GM18505 (cell line): ENCODE results near the gene SHH.

Experiments used
- ATAC-seq: cut with Tn5 transposase; IDR thresholded peaks from one replicate; pipeline ENCODE4 v1.9.1; 2021; ENCODE audit not compliant: unreplicated experiment
- POLR2A ChIP-seq: IDR thresholded peaks from 4 replicates; pipeline ENCODE4 v1.6.1; 2011; ENCODE audit warnings: borderline replicate concordance; ENCODE audit not compliant: insufficient read depth, insufficient read length; ENCODE audit errors: extremely low read depth

Gene SHH

GRCh38 chr7:155762036-155762435 lies 50.2 kb downstream of the SHH start:
- ATAC-seq: no peak
- TF ChIP-seq POLR2A: no peak

DNA sequence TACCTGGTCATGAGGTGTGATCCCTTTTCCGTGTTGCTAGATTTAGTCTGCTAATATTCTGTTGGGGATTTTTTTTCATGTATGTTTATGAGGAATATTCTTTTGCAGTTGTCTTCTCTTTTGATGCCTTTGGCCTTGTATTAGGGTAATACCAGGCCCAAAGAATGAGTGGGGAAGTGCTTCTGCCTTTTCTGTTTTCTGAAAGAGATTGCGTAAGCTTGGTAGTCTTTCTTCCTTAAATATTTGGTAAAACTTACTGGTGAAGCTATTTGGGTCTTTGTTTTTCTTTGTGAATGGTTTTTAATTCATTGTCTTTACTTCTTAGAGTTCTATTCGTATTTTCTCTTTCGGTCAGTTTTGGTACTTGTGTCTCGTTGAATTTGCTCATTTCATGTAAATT lies 51.1 kb downstream of the SHH start:
- no peak for ATAC-seq

GRCh38 chr7:155759740-155760430 lies 52.4 kb downstream of the SHH start:
- no peak for TF ChIP-seq POLR2A
- no peak for ATAC-seq

More for the DNA sequence above, 51.1 kb downstream of the SHH start:
- TF ChIP-seq POLR2A: no peak

- TF ChIP-seq POLR2A: no peak
- ATAC-seq: no peak
These were observed 53.9 kb downstream of the SHH start for GRCh38 chr7:155758348-155758747.

DNA sequence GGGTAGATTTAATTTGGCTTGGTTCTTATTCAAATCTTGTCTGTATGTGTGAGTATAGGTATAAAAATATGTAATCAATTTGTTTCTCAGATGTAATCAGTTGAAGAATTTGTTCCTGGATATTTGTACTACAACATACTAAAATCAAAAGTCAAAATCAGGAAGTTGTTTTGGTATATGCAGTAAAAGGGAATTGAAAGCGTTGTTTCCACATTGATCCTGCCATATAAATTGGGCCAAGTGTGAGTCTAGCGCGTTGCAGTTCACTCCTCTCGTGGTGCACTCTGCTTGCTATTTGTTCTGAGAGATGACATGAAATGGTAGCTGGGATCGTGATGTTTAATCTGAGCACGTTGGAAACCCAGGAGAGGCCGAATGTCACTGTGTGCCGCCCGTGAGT lies 55.9 kb downstream of the SHH start:
- ATAC-seq: no peak
- peak; percentile 34 for TF ChIP-seq POLR2A

DNA sequence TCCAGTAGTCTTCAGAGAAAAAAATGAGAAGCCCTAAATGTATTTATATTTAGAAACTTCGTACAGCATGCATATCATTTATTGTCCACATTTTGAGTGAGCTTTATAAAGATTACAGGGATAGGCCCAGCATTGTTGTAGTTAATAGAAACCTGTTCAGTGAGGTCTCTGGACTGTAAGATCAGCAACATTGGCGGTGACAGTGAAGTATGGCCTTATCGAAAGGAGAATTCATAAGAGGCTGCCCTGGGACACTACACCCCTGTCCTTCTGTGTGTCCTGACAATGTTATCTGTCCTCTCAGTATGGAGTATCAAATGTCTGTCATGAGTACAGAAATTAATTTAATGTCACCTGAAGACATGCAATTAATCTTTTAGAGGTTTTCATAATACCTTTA lies 57.2 kb downstream of the SHH start:
- TF ChIP-seq POLR2A: no peak
- no peak for ATAC-seq

DNA sequence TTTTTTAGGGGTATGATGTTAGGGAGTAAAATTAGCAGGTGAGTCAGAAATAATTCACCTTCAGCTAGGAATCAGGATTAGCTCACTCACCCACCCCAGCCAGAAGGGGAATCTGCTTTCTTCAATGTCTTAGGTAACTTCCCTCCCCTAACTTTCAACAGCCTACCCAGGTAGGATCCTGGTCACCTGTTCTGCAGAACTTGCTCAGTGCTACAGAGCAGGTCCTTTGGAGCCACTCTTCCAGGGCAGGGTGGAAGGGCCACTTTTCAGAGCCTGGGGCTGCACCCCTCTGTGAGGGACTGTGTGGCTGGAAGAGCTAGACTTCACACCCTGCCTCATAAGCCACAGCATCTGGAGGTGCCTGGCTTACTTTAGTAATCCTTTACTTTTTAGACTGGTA lies 58.1 kb downstream of the SHH start:
- no peak for TF ChIP-seq POLR2A
- no peak for ATAC-seq

- peak; percentile 7 for ATAC-seq
- peak; percentile 30 for TF ChIP-seq POLR2A
These were observed 58.8 kb downstream of the SHH start for GRCh38 chr7:155753446-155753965.

DNA sequence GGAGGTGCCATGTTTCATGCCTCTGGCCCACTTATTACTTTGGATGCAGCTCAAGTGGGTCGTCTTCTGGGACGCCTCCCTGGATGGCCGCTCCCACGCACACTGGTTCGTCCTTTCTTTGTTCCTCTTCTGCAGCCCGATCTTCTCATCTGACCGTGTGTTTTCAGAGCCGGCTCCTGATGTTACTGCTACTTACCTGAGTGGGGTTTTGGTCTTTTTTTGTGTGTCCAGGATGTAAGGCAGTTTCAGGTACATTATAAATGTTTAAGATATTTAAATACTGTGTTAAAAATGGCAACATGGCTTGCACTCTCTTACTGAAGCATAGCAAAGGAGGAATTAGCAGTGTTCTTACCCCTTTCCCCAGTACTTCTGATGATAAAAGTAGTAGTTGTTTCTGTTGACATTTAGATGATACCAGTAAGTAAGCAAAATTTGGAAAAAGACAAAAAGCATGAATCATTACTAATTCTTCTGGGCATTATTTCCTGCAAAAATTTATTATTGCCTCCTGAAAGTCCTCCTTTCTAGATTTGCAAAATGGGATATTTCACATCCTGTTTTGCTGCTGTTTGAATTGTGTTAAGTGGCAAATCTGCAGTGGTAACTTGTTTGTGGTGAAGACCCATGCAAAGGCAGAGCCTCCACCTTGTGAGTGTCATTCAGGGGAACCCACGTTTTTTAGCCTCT lies 59.4 kb downstream of the SHH start:
- TF ChIP-seq POLR2A: no peak

GRCh38 chr7:155751409-155751808 lies 60.9 kb downstream of the SHH start:
- ATAC-seq: no peak
- no peak for TF ChIP-seq POLR2A

More for the DNA sequence above, 59.4 kb downstream of the SHH start:
- peak; percentile 58 for ATAC-seq

GRCh38 chr7:155750255-155751125 lies 61.8 kb downstream of the SHH start:
- no peak for ATAC-seq

More at GRCh38 chr7:155750255-155751125, 61.8 kb downstream of the SHH start:
- no peak for TF ChIP-seq POLR2A
